ENCODE data around the gene GIN1.
"Not testable (repeated sequence)": the region's sequence is repeated elsewhere in the genome, so short reads cannot be mapped to it uniquely, and the experiment has no call there.

GIN1 gene

DNA sequence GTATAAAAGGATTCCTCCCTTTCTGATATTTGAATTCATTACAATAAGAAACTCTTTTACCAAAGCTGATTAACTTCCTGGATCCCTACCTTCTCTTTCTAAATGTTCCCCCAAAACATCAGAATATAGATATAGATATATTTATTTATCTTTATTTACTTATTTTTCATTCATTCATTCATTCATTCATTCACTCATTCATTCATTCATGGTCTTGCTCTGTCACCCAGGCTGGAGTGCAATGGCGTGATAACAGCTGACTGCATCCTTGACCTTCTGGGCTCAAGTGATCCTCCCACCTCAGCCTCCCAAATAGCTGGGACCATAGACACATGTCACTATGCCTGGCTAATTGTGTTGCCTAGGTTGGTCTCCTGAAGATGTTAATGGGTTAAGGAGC is 30.7 kb downstream of the GIN1 start:
- DNase-seq (ENCODE audit: low read depth): no peak
- in situ Hi-C loops (cut with HindIII; ENCODE audit: low sequenced_read_pairs): no loop called here
- H3K4me3 ChIP-seq (ENCODE audit: low read depth, low read length): no peak overlapping the region
- TF ChIP-seq, protein P1, sequence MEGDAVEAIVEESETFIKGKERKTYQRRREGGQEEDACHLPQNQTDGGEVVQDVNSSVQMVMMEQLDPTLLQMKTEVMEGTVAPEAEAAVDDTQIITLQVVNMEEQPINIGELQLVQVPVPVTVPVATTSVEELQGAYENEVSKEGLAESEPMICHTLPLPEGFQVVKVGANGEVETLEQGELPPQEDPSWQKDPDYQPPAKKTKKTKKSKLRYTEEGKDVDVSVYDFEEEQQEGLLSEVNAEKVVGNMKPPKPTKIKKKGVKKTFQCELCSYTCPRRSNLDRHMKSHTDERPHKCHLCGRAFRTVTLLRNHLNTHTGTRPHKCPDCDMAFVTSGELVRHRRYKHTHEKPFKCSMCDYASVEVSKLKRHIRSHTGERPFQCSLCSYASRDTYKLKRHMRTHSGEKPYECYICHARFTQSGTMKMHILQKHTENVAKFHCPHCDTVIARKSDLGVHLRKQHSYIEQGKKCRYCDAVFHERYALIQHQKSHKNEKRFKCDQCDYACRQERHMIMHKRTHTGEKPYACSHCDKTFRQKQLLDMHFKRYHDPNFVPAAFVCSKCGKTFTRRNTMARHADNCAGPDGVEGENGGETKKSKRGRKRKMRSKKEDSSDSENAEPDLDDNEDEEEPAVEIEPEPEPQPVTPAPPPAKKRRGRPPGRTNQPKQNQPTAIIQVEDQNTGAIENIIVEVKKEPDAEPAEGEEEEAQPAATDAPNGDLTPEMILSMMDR (IDR thresholded peaks at IDR 0.05; ENCODE audit: low read depth, low read length, missing control alignments): no peak

DNA sequence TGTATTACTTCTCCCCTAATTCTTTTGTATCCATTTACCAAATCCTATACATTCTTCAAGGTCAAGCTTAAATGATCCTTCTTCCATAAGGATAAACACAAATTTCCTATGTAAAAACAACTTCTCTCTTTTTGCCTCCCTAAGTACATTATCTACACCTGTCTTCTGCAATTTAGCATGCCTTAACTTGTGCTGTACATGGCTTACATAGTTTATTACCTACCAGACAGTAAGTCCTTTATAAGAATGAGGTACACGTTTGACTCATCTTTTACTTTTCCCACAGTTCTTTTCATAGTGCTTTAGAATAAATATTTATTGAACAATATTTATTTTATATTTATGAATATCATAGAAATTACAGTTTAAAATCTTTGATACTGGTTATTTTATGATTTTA is 33.4 kb downstream of the GIN1 start:
- in situ Hi-C loops (cut with HindIII; ENCODE audit: low sequenced_read_pairs): no loop called here
- DNase-seq (ENCODE audit: low read depth): no peak
- TF ChIP-seq, protein P1 (IDR thresholded peaks at IDR 0.05; ENCODE audit: low read depth, low read length, missing control alignments): no peak
- no peak overlapping the region for H3K4me3 ChIP-seq (ENCODE audit: low read depth, low read length)

DNA sequence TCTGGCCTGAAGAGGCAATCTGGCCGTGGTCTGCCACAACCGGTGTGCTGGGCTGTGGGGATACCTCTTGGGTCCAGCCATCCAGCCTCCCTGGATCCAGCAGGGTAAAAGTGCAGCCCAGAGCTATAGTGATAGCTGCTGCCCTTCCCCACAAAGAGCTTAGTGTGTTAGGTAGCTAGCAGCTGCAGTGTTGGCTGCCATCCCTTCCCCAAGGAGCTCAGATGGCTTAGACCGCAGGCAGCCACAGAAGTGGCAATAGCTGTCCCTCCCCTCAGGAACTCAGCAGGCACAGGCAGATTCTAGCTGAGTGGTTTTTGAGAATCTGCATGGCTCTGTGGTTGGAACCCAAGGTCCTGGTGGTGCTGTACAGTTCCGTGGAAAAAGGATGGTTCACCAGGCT is 40.1 kb downstream of the GIN1 start:
- DNase-seq (ENCODE audit: low read depth): no peak
- in situ Hi-C loops (cut with HindIII; ENCODE audit: low sequenced_read_pairs): no loop called here
- TF ChIP-seq, protein P1 (IDR thresholded peaks at IDR 0.05; ENCODE audit: low read depth, low read length, missing control alignments): no peak
- no peak overlapping the region for H3K4me3 ChIP-seq (ENCODE audit: low read depth, low read length)

DNA sequence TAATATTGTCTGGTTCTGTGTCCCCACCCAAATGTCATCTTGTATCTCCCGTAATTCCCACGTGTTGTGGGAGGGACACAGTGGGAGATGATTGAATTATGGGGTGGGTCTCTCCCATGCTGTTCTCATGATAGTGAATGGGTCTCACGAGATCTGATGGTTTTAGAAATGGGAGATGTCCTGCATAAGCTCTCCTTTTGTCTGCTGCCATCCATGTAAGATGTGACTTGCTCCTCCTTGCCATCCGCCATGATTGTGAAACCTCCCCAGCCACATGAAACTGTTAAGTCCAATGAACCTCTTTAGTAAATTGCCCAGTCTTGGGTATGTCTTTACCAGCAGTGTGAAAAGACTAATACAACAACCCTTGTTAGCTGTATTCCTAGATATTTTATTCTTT is 44.5 kb downstream of the GIN1 start:
- TF ChIP-seq, protein P1 (IDR thresholded peaks at IDR 0.05; ENCODE audit: low read depth, low read length, missing control alignments): no peak
- no peak for DNase-seq (ENCODE audit: low read depth)
- no peak overlapping the region for H3K4me3 ChIP-seq (ENCODE audit: low read depth, low read length)
- in situ Hi-C loops (cut with HindIII; ENCODE audit: low sequenced_read_pairs): no loop called here

DNA sequence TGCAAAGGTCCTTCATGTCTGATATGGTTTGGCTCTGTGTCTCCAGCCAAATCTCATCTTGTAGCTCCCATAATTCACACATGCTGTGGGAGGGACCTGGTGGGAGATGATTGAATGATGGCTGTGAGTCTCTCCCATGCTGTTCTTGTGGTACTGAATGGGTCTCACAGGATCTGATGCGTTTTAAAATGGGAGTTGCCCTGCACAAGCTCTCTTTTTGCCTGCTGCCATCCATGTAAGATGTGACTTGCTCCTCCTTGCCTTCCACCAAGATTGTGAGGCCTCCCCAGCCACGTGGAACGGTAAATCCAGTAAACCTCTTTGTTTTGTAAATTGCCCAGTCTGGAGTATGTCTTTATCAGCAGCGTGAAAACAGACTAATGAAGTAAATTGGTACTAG is 46.4 kb downstream of the GIN1 start:
- DNase-seq (ENCODE audit: low read depth); in situ Hi-C loops (cut with HindIII; ENCODE audit: low sequenced_read_pairs); H3K4me3 ChIP-seq (ENCODE audit: low read depth, low read length): not testable (repeated sequence)

DNA sequence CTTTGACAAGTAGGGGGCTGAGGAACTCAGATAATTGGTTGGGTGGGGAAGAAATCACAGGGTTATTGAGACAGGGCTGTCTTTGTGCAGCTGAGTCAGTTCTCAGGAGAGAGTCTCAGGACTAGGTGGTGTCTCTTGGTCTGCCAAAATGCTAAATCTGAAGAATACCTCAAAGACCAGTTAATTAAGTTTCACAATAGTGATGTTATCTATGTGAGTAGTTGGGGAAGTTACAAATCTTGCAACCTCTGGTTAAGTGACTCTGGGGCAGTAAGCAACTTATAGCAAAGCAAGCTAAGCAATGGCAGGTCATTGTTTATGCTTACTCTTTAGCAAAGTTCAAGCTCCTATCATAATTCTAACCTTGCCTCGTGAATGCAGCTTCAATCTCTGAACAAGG is 53.6 kb downstream of the GIN1 start:
- in situ Hi-C loops (cut with HindIII; ENCODE audit: low sequenced_read_pairs): no loop called here
- no peak overlapping the region for H3K4me3 ChIP-seq (ENCODE audit: low read depth, low read length)
- TF ChIP-seq, protein P1 (IDR thresholded peaks at IDR 0.05; ENCODE audit: low read depth, low read length, missing control alignments): no peak
- no peak for DNase-seq (ENCODE audit: low read depth)

DNA sequence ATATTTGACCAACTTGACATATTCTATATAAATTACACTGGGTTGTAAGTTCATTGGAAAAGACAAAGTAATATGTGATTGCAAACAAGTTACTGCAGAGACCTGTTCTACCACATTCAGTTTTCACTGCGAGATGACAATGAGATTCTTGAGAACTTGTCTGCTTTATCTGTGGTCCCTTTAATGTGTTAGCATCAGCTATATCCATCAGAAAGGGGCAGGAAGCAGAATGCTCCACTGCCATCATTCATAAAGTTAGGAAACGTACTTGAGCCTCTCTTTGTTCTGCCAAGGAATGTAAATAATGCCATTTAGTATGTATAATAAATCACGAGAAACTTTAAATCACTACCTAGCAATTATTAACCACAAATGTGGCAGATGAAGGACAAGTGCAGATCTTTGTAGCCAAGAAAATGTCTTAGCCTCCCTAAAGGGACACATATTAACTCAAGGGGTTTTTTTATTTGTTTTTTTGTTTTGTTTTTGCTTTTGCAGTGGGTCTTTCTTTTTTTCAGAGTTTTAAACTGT is 59.4 kb downstream of the GIN1 start:
- in situ Hi-C loops (cut with HindIII; ENCODE audit: low sequenced_read_pairs): no loop called here
- TF ChIP-seq, protein P1 (IDR thresholded peaks at IDR 0.05; ENCODE audit: low read depth, low read length, missing control alignments): no peak
- DNase-seq (ENCODE audit: low read depth): no peak
- H3K4me3 ChIP-seq (ENCODE audit: low read depth, low read length): no peak overlapping the region
